Fibroblast of the aortic adventitia (primary cell): ENCODE measurements around the gene SLC35B4. TPM values are rescaled to one million over a fixed set of nuclear protein-coding genes. Genes with fewer than 3 reads are reported as not detected.
"Not testable (repeated sequence)": the region's sequence is repeated elsewhere in the genome, so short reads cannot be mapped to it uniquely, and the experiment has no call there.

ENCODE experiments used
- DNase-seq: peaks from one replicate; pipeline ENCODE4 v3.0.0-alpha.2; 2010; ENCODE audit warnings: low read depth
- H3K4me3 ChIP-seq: 2 replicates; pipeline ENCODE4 v1.5.1; 2011; ENCODE audit warnings: low read depth, mild to moderate bottlenecking, control low read depth, low read length, moderate library complexity
- CTCF ChIP-seq: IDR thresholded peaks from 2 replicates; pipeline ENCODE4 v1.5.1; 2011; ENCODE audit warnings: mild to moderate bottlenecking, low read length, control low read depth, inconsistent platforms; ENCODE audit not compliant: insufficient read depth
- total RNA-seq: library from RNA; depleted of rRNA; stranded (reverse); fragments of >200 nt; gene quantifications from 2 replicates; pipeline ENCODE4 v1.2.3, GENCODE V29; 2012; ENCODE audit warnings: low replicate concordance

Gene SLC35B4
- total RNA-seq, 1 donor: 18.4 TPM

DNA sequence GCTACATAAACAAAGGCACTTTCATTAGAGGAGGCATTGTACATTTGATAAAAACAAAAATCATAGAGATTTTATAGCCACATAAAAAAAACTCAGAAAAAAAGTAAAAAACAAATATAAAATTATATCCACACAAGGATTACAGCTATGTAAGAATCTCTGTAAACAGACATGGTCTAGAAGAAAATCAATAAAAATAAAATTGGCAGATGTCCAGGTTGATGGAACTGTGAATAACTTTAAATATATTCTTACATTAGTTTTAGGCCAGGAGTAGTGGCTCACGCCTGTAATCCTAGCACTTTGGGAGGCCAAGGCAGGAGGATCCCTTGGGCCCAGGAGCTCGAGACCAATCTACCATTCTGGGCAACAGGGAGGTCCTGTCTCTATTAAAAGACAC is 19.2 kb downstream of the SLC35B4 start:
- DNase-seq: no peak
- no peak overlapping the region for H3K4me3 ChIP-seq
- TF ChIP-seq CTCF: no peak

DNA sequence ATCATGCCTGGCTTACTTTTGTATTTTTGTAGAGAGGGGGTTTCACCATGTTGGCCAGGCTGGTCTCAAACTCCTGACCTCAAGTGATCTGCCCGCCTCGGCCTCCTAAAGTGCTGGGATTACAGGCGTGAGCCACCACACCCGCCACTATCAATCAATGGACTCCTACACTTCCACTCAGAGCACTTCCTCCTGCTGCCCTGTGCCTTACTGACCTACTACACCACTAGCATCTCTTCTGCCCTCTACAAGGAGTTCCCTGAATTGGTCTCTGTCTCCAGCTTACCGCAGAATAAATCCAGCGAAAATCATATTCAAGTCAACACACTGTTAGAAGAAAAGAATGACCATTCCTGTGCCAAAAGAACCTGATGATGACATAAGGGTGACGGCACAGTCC is 20.7 kb downstream of the SLC35B4 start:
- not testable (repeated sequence) for DNase-seq, H3K4me3 ChIP-seq

GRCh38 chr7:134293002-134293740 is 23.6 kb downstream of the SLC35B4 start:
- H3K4me3 ChIP-seq: no peak overlapping the region
- no peak for DNase-seq
- TF ChIP-seq CTCF: no peak

DNA sequence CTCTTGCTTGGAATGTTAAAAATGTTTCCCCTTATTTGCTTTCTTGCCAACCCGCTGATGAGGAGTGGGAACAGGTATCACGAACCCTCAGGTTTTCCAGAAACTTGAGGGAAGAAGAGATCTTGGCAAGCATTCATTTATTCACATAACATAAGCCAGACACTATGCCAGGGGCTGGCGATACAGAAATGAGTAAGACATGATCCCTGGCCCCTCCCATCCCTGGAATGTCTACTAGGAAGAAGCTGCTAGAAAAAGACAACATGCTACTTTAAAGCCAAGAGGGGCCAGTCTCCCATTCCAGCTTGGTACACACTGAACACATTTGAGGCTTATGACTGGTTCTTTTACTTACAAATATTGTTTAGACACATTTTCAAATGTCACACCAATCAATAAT is 26.4 kb downstream of the SLC35B4 start:
- TF ChIP-seq CTCF: no peak
- H3K4me3 ChIP-seq: no peak overlapping the region
- peak; percentile 60 for DNase-seq

GRCh38 chr7:134289841-134290240 is 26.9 kb downstream of the SLC35B4 start:
- no peak for TF ChIP-seq CTCF
- no peak for DNase-seq

GRCh38 chr7:134289423-134289822 is 27.3 kb downstream of the SLC35B4 start:
- DNase-seq: peak; percentile 55
- H3K4me3 ChIP-seq: no peak overlapping the region
- TF ChIP-seq CTCF: no peak

More at GRCh38 chr7:134289841-134290240, 26.9 kb downstream of the SLC35B4 start:
- H3K4me3 ChIP-seq: no peak overlapping the region

- no peak overlapping the region for H3K4me3 ChIP-seq
- DNase-seq: no peak
- TF ChIP-seq CTCF: no peak
Observed at GRCh38 chr7:134287916-134288659, 28.6 kb downstream of the SLC35B4 start.
